Ishikawa (cell line): ENCODE measurements around the gene G2E3.

Source experiments
- CEBPB ChIP-seq: IDR thresholded peaks from 2 replicates; pipeline ENCODE4 v1.6.1; 2012
- EGR1 ChIP-seq: IDR thresholded peaks from 2 replicates; pipeline ENCODE4 v1.6.1; 2012
- NFIC ChIP-seq: IDR thresholded peaks from 2 replicates; pipeline ENCODE4 v1.6.1; 2012
- RAD21 ChIP-seq: IDR thresholded peaks from 2 replicates; pipeline ENCODE4 v1.6.1; 2012; ENCODE audit warnings: low read depth
- YY1 ChIP-seq: IDR thresholded peaks from 2 replicates; pipeline ENCODE4 v1.6.1; 2012; ENCODE audit warnings: low read depth
- TF ChIP-seq, protein P1 (sequence below): IDR thresholded peaks from 2 replicates; pipeline ENCODE4 v1.6.1; 2012; ENCODE audit warnings: low read depth, mild to moderate bottlenecking

DNA sequence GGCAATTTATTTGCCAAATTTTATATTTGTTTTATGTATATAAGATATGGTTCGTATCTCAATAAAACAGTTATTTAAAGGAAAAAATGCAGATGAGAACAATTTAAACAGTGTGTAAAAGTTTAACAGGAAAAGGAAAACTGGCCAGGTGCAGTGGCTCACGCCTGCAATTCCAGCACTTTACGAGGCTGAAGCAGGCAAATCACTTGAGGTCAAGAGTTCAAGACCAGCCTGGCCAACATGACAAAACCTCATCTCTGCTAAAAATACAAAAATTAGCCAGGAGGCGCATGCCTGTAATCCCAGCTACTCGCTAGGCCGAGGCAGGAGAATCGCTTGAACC, 22.3 kb downstream of the G2E3 start:
- TF ChIP-seq, protein P1, sequence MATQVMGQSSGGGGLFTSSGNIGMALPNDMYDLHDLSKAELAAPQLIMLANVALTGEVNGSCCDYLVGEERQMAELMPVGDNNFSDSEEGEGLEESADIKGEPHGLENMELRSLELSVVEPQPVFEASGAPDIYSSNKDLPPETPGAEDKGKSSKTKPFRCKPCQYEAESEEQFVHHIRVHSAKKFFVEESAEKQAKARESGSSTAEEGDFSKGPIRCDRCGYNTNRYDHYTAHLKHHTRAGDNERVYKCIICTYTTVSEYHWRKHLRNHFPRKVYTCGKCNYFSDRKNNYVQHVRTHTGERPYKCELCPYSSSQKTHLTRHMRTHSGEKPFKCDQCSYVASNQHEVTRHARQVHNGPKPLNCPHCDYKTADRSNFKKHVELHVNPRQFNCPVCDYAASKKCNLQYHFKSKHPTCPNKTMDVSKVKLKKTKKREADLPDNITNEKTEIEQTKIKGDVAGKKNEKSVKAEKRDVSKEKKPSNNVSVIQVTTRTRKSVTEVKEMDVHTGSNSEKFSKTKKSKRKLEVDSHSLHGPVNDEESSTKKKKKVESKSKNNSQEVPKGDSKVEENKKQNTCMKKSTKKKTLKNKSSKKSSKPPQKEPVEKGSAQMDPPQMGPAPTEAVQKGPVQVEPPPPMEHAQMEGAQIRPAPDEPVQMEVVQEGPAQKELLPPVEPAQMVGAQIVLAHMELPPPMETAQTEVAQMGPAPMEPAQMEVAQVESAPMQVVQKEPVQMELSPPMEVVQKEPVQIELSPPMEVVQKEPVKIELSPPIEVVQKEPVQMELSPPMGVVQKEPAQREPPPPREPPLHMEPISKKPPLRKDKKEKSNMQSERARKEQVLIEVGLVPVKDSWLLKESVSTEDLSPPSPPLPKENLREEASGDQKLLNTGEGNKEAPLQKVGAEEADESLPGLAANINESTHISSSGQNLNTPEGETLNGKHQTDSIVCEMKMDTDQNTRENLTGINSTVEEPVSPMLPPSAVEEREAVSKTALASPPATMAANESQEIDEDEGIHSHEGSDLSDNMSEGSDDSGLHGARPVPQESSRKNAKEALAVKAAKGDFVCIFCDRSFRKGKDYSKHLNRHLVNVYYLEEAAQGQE, result no peak
- TF ChIP-seq YY1, result no peak
- TF ChIP-seq CEBPB, result no peak
- no peak for TF ChIP-seq RAD21
- no peak for TF ChIP-seq NFIC
- no peak for TF ChIP-seq EGR1
